Spleen (tissue), 7 donors: Measurements from ENCODE around the gene EGLN2.
"Not testable (repeated sequence)": the region's sequence is repeated elsewhere in the genome, so short reads cannot be mapped to it uniquely, and the experiment has no call there.

Source experiments
- CTCF ChIP-seq, 11 experiments: fragments of 200-600 bp in 7 of 11; fragments of 450-650 bp in 4 of 11; sonication (generic) in 4 of 11; IDR thresholded peaks in 8 of 11; conservative IDR thresholded peaks in 3 of 11; 1 replicate in 7 of 11; 2 replicates in 4 of 11; pipeline versions ENCODE4 v1.4.0 to v1.8.0; 2016 to 2021; ENCODE audit warnings: antibody characterized with exemption in 11 of 11, inconsistent platforms in 4 of 11, mild to moderate bottlenecking in 1 of 11
- POLR2A ChIP-seq, 3 donors: fragments of 450-650 bp; IDR thresholded peaks; one replicate each; pipeline ENCODE4 v1.5.1; 2017; ENCODE audit warnings: antibody characterized with exemption in 3 of 3, mild to moderate bottlenecking in 1 of 3
- donor health status: DM: no; HTN: no; CAD: no; lungs with moderate emphysema.
- donor health status: DM: no; HTN: no; CAD: no.
- donor health status: DM: no; HTN: no; CAD: no.

- not testable (repeated sequence) for TF ChIP-seq POLR2A (IDR thresholded peaks at IDR 0.05); CTCF (IDR thresholded peaks at IDR 0.05 in 8 of 11, conservative IDR thresholded peaks at IDR 0.05 in 3 of 11)
These were observed 27.9 kb downstream of the EGLN2 start for GRCh38 chr19:40826699-40827385.
